ENCODE measurements around the gene TESMIN. TPM values are rescaled to one million over a fixed set of nuclear protein-coding genes. Genes with fewer than 3 reads are reported as not detected.

The TESMIN gene
- total RNA-seq, 1 experiment from 2014 or later, result 78.8 TPM

GRCh38 chr11:68753300-68753699 lies 2.0 kb upstream of the TESMIN start:
- ATAC-seq, result no peak
- Mint-ChIP-seq H3K4me1 (peaks cover 35% of the 10 kb centered on the region), H3K27ac (no peak overlapping the region), H3K36me3 (peaks cover 21% of the 10 kb centered on the region), H3K4me3 (no peak overlapping the region), H3K9me3 (no peaks in the 10 kb centered on the region), H3K27me3 (ENCODE audit: low read depth) (no peaks in the 10 kb centered on the region)
- DNase-seq (ENCODE audit: low spot score), result no peak
- TF ChIP-seq MLX (CRISPR knock-in tag; IDR thresholded peaks at IDR 0.05) (no peak), GABPB1 (CRISPR knock-in tag; IDR thresholded peaks at IDR 0.05) (no peak), ZSCAN18 (CRISPR knock-in tag; IDR thresholded peaks at IDR 0.05) (no peak), KAT7 (CRISPR knock-in tag; IDR thresholded peaks at IDR 0.05; ENCODE audit: borderline replicate concordance) (no peak), TEAD1 (CRISPR knock-in tag; IDR thresholded peaks at IDR 0.05) (no peak), GRHL2 (CRISPR knock-in tag; IDR thresholded peaks at IDR 0.05; ENCODE audit: insufficient replicate concordance, severe bottlenecking) (no peak), PRRX2 (CRISPR knock-in tag; IDR thresholded peaks at IDR 0.05) (no peak), ATF6 (CRISPR knock-in tag; IDR thresholded peaks at IDR 0.05) (no peak), E2F5 (CRISPR knock-in tag; IDR thresholded peaks at IDR 0.05) (no peak), NFE2L1 (CRISPR knock-in tag; IDR thresholded peaks at IDR 0.05) (no peak), CDX4 (CRISPR knock-in tag; IDR thresholded peaks at IDR 0.05; ENCODE audit: borderline replicate concordance) (no peak), FOXP1 (CRISPR knock-in tag; IDR thresholded peaks at IDR 0.05; ENCODE audit: borderline replicate concordance) (no peak), ZNF423 (CRISPR knock-in tag; IDR thresholded peaks at IDR 0.05) (no peak), ZNF317 (CRISPR knock-in tag; IDR thresholded peaks at IDR 0.05; ENCODE audit: borderline replicate concordance, low read depth) (no peak)
- POLR2A ChIA-PET, result no interaction called here
- CTCF ChIA-PET, result interaction anchor here (2.2 kb wide), 1 partner anchor 45 kb away, joined by 9 read pairs; no protein-coding TSS in a partner anchor

GRCh38 chr11:68751004-68751325 lies 355 bp downstream of the TESMIN start:
- ATAC-seq (peak; percentile 42), DNase-seq (ENCODE audit: low spot score) (no peak)
- Mint-ChIP-seq H3K4me3 (no peak overlapping the region), H3K27me3 (ENCODE audit: low read depth) (no peaks in the 10 kb centered on the region), H3K36me3 (peaks cover 25% of the 10 kb centered on the region), H3K9me3 (no peaks in the 10 kb centered on the region), H3K4me1 (peaks cover 57% of the 10 kb centered on the region), H3K27ac (no peak overlapping the region)
- TF ChIP-seq RORB (CRISPR knock-in tag; IDR thresholded peaks at IDR 0.05) (no peak), JAZF1 (CRISPR knock-in tag; IDR thresholded peaks at IDR 0.05) (no peak), PREB (CRISPR knock-in tag; IDR thresholded peaks at IDR 0.05; ENCODE audit: borderline replicate concordance) (no peak), GRHL2 (CRISPR knock-in tag; IDR thresholded peaks at IDR 0.05; ENCODE audit: insufficient replicate concordance, severe bottlenecking) (no peak), ZNF671 (CRISPR knock-in tag; IDR thresholded peaks at IDR 0.05) (no peak), CREB1 (CRISPR knock-in tag; IDR thresholded peaks at IDR 0.05) (no peak), MAX (CRISPR knock-in tag; IDR thresholded peaks at IDR 0.05) (no peak), E2F4 (CRISPR knock-in tag; IDR thresholded peaks at IDR 0.05; ENCODE audit: borderline replicate concordance, low read depth) (no peak), HMGXB4 (CRISPR knock-in tag; IDR thresholded peaks at IDR 0.05) (no peak)
- ChIA-PET CTCF (interaction anchor here (0.8 kb wide), 1 partner anchor 118 kb away, joined by 3 read pairs; no protein-coding TSS in a partner anchor), POLR2A (interaction anchor here (1.2 kb wide), 1 partner anchor 10 kb away, joined by 4 read pairs; no protein-coding TSS in a partner anchor)
